Heart left ventricle (tissue), 13 donors: ENCODE data around the gene SORCS2.

Experiments used
- CTCF ChIP-seq, 12 donors: fragments of 200-600 bp; sonication (generic) in 4 of 12; IDR thresholded peaks; one replicate each; pipeline versions ENCODE4 v1.5.0 to v1.8.0; 2018 to 2022; ENCODE audit warnings: antibody characterized with exemption in 12 of 12, mild to moderate bottlenecking in 5 of 12
- POLR2A ChIP-seq, 2 donors: fragments of 450-650 bp; IDR thresholded peaks; one replicate each; pipeline ENCODE4 v1.6.1; 2017; ENCODE audit warnings: antibody characterized with exemption in 2 of 2, mild to moderate bottlenecking in 2 of 2, moderate library complexity in 2 of 2
- donor health status: ischemic (EF 13 %, LVEDD 7.1; RV severe dilation, severe dysfunction).
- donor health status: DM: no; HTN: yes; CAD: no.
- donor health status: DM: no; HTN: no; CAD: no.
- donor health status: ischemic (EF 25% LVEDD 6.9; RV normal size, moderate dysfunction).
- donor health status: ischemic (EF 25% LVEDD 5.7; RV mildly dilated, moderate dysfunction).
- donor health status: ischemic (EF 35%, LVEDD 5.7; RV mildly dilated, moderate dysfunction).
- donor health status: nonischemic (EF 11% LVEDD 7.7; RV severe dilation, severe dysfunction).
- donor health status: DM: yes; HTN: yes; CAD: no.
- donor health status: PGD.
- donor health status: ischemic (EF 29% LVEDD 5.4; RV normal size, mild dysfunction).
- donor health status: nonischemic (EF 23%, LVEDD 6.1; RV moderate dilation, normal function).

DNA sequence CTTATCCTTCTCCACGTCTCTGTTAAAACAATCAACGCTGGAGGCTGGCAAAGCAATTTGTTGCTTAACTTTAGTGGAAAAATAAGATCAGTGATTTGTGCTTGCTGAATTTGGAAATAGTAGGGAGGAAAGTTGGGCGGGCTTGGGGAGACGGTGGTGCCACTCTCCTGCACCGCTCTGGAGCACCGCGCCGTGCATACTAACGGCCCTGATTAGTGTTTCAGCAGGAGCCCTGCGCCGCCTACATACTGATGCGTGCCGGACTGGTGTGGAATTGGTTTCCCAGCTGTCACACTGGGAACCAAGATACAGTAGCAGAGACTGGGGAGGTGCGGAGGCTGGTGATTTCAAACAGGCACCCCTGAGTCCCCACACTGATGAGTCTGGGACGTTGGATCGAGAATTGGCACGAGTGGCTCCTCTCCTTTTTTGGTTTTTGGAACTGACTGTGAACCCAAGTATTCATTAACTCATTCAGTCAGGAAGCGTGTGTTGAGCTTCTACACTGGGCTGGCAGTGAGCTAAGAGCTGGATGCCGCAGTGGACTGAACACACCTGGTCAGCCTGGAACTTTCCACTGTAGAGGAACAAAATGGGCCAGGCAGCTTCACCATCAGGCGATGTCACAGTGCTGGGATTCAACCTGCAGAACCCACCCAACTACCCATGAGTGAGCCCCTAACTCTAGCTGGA lies 271.4 kb downstream of the SORCS2 start:
- TF ChIP-seq CTCF (IDR thresholded peaks at IDR 0.05): no peak
- no peak for TF ChIP-seq POLR2A (IDR thresholded peaks at IDR 0.05)
